HCT116 (cell line): ENCODE measurements around the gene SLC6A6. TPM values are rescaled to one million over a fixed set of nuclear protein-coding genes. Genes with fewer than 3 reads are reported as not detected.

ENCODE experiments used
- ATAC-seq: fragments of 200-7000 bp; cut with Tn5 transposase; 2 replicates; pipeline ENCODE4 v1.9.1; 2020; ENCODE audit warnings: mild to moderate bottlenecking, moderate library complexity
- BruUV-seq: library from RNA; stranded (reverse); fragments of 400-500 nt; replicated peaks from 2 replicates; lab custom pipeline; 2021; lab: Mats Ljungman, UMichigan
- CTCF ChIA-PET: fragments of 300-600 bp; sonication (Branson Sonifier 250); formaldehyde crosslinking; loops from one replicate; lab custom pipeline; 2021; ENCODE audit warnings: antibody characterized with exemption; lab: Charles Lee
- POLR2A ChIA-PET: fragments of 300-600, 350-600 bp; sonication (Branson Sonifier 250); formaldehyde crosslinking; loops from one replicate; lab custom pipeline; 2021; ENCODE audit warnings: antibody characterized with exemption; lab: Charles Lee
- RAD21 ChIA-PET, 2 experiments: fragments of 300-600 bp; sonication (Branson Sonifier 250); formaldehyde crosslinking; loops; one replicate each; lab custom pipeline; 2023; ENCODE audit warnings: low total read pairs in 2 of 2; ENCODE audit not compliant: uncharacterized antibody in 2 of 2, unreplicated experiment in 2 of 2, low non-redundant PET in 1 of 2; lab: Charles Lee
- DNase-seq: peaks from one replicate; pipeline ENCODE4 v3.0.0-alpha.2; 2010; ENCODE audit warnings: low read depth, low spot score
- H2AFZ ChIP-seq: fragments of 200-600 bp; shearing (Covaris generic), sonication (generic); 2 replicates; pipeline ENCODE4 v1.6.1; 2017; ENCODE audit warnings: low read depth, mixed run types, mixed read lengths, antibody characterized with exemption, low read length; ENCODE audit not compliant: poor library complexity, severe bottlenecking
- H3K27ac ChIP-seq: 2 replicates; pipeline ENCODE4 v1.5.1; 2012; ENCODE audit warnings: low read depth, low read length
- H3K27me3 ChIP-seq: fragments of 200-600 bp; sonication (generic); 2 replicates; pipeline ENCODE4 v1.6.1; 2016; ENCODE audit warnings: mixed run types, low read length, mixed read lengths; ENCODE audit not compliant: insufficient read depth
- H3K36me3 ChIP-seq, 2 experiments: fragments of 200-500 bp in 1 of 2; fragments of 200-600 bp in 1 of 2; sonication (Bioruptor generic) in 1 of 2; sonication (generic) in 1 of 2; 2 replicates each; pipeline versions ENCODE4 v1.5.1 to v1.6.1; 2014 to 2016; ENCODE audit warnings: low read length in 2 of 2, inconsistent platforms in 1 of 2, mixed read lengths in 1 of 2, mixed run types in 1 of 2; ENCODE audit not compliant: insufficient read depth in 2 of 2, control insufficient read depth in 1 of 2
- H3K4me1 ChIP-seq, 2 experiments: fragments of 200-600 bp in 1 of 2; sonication (generic) in 1 of 2; 2 replicates each; pipeline versions ENCODE4 v1.5.1 to v1.6.1; 2012 to 2017; ENCODE audit warnings: low read length in 2 of 2, inconsistent platforms in 1 of 2, mild to moderate bottlenecking in 1 of 2, mixed read lengths in 1 of 2, mixed run types in 1 of 2, moderate library complexity in 1 of 2; ENCODE audit not compliant: insufficient read depth in 2 of 2, control insufficient read depth in 1 of 2
- H3K4me2 ChIP-seq: fragments of 200-600 bp; sonication (generic); 2 replicates; pipeline ENCODE4 v1.6.1; 2017; ENCODE audit warnings: mixed run types, low read length, mixed read lengths
- H3K4me3 ChIP-seq, 2 experiments: fragments of 200-600 bp in 1 of 2; sonication (generic) in 1 of 2; replicated peaks in 1 of 2; 2 replicates each; pipeline ENCODE4 v1.5.1; 2011 to 2016; ENCODE audit warnings: low read length in 2 of 2, control low read depth in 1 of 2, low read depth in 1 of 2, mild to moderate bottlenecking in 1 of 2, mixed read lengths in 1 of 2, mixed run types in 1 of 2
- H3K79me2 ChIP-seq: fragments of 200-600 bp; sonication (generic); 2 replicates; pipeline ENCODE4 v1.6.1; 2017; ENCODE audit warnings: mild to moderate bottlenecking, mixed run types, low read length, moderate library complexity, mixed read lengths; ENCODE audit not compliant: insufficient read depth
- H3K9ac ChIP-seq: fragments of 200-600 bp; sonication (generic); 2 replicates; pipeline ENCODE4 v1.6.1; 2016; ENCODE audit warnings: low read length, mixed read lengths
- H3K9me2 ChIP-seq: fragments of 200-600 bp; sonication (generic), shearing (Covaris generic); 2 replicates; pipeline ENCODE4 v1.6.1; 2017; ENCODE audit warnings: mixed run types, mild to moderate bottlenecking, moderate library complexity; ENCODE audit not compliant: insufficient read depth
- H3K9me3 ChIP-seq, 2 experiments: fragments of 200-500 bp in 1 of 2; fragments of 200-600 bp in 1 of 2; sonication (Bioruptor generic) in 1 of 2; sonication (generic) in 1 of 2; 2 replicates each; pipeline ENCODE4 v1.6.1; 2014 to 2017; ENCODE audit warnings: low read length in 2 of 2, mixed read lengths in 2 of 2, inconsistent platforms in 1 of 2, low read depth in 1 of 2, mild to moderate bottlenecking in 1 of 2, mixed run types in 1 of 2, moderate library complexity in 1 of 2; ENCODE audit not compliant: control insufficient read depth in 1 of 2, insufficient read depth in 1 of 2
- H4K20me1 ChIP-seq: fragments of 200-600 bp; sonication (generic), shearing (Covaris generic); 2 replicates; pipeline ENCODE4 v1.6.1; 2017; ENCODE audit warnings: mixed run types, mild to moderate bottlenecking, moderate library complexity; ENCODE audit not compliant: insufficient read depth
- CBX3 ChIP-seq: IDR thresholded peaks from 2 replicates; pipeline ENCODE4 v1.6.1; 2012; ENCODE audit warnings: low read depth
- CTCF ChIP-seq, 3 experiments: fragments of 200-600 bp in 1 of 3; sonication (generic) in 1 of 3; IDR thresholded peaks in 2 of 3; conservative IDR thresholded peaks in 1 of 3; 2 replicates each; pipeline ENCODE4 v1.5.1; 2012 to 2017; ENCODE audit warnings: low read depth in 2 of 3, low read length in 2 of 3, antibody characterized with exemption in 1 of 3, borderline replicate concordance in 1 of 3, control low read depth in 1 of 3, mild to moderate bottlenecking in 1 of 3, mixed read lengths in 1 of 3, mixed run types in 1 of 3, moderate library complexity in 1 of 3; ENCODE audit not compliant: insufficient read depth in 1 of 3
- EZH2phosphoT487 ChIP-seq: fragments of 200-600 bp; IDR thresholded peaks from 2 replicates; pipeline ENCODE4 v1.6.1; 2018; ENCODE audit warnings: antibody characterized with exemption, borderline replicate concordance
- JUND ChIP-seq: IDR thresholded peaks from 2 replicates; pipeline ENCODE4 v1.6.1; 2012
- POLR2AphosphoS5 ChIP-seq: IDR thresholded peaks from 2 replicates; pipeline ENCODE4 v1.6.1; 2011; ENCODE audit warnings: mild to moderate bottlenecking, low read depth, low read length, moderate library complexity
- RAD21 ChIP-seq: IDR thresholded peaks from 2 replicates; pipeline ENCODE4 v1.6.1; 2012; ENCODE audit warnings: low read depth, mild to moderate bottlenecking
- REST ChIP-seq: IDR thresholded peaks from 2 replicates; pipeline ENCODE4 v1.6.1; 2012; ENCODE audit warnings: low read depth
- TCF7L2 ChIP-seq: IDR thresholded peaks from 2 replicates; pipeline ENCODE4 v1.7.0; 2011; ENCODE audit warnings: borderline replicate concordance, inconsistent platforms; ENCODE audit not compliant: insufficient read depth, insufficient read length; ENCODE audit errors: extremely low read depth
- ZFX ChIP-seq: fragments of 450-650 bp; IDR thresholded peaks from 2 replicates; pipeline ENCODE4 v1.6.1; 2017
- intact Hi-C: fragments of 100-400 bp; cut with micrococcal nuclease; formaldehyde crosslinking; loops from 2 replicates; pipeline ENCODE4 v1.10.0; 2022
- total RNA-seq: library from RNA; stranded (reverse); gene quantifications from one replicate; pipeline ENCODE4 v1.2.1, GENCODE V29; 2021; ENCODE audit not compliant: unreplicated experiment

SLC6A6 gene
- total RNA-seq, 1 experiment from 2014 or later, result 36.3 TPM

DNA sequence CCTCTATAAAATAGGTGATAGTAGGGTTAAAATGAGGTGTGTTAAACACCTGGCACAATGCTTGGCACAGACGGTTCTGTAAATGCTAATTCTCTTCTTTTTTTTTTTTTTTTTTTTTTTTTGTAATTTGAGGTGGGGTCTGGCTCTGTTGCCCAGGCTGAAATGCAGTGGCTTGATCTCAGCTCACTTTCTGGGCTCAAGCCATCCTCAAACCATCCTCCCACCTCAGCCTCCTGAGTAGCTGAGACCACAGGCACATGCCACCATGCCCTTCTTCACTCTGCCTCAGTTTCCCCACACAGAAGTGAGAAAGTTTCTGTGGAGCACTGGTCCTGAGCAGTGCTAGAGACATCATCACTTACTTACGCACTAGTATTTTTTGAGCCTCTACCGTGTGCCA, 57.4 kb downstream of the SLC6A6 start:
- no peaks in the 10 kb centered on the region for H3K27me3 ChIP-seq
- H3K9ac ChIP-seq, result no peak overlapping the region
- ChIA-PET RAD21 (no interaction called here), CTCF (interaction anchor here (0.7 kb wide), 1 partner anchor 199 kb away, joined by 3 read pairs; no protein-coding TSS in a partner anchor), POLR2A (no interaction called here)
- intact Hi-C loops, result loop anchor here (2.0 kb wide), 1 partner anchor 257 kb away; no protein-coding TSS in a partner anchor
- no peak overlapping the region for H2AFZ ChIP-seq
- H4K20me1 ChIP-seq, result no peaks in the 10 kb centered on the region
- no peaks in the 10 kb centered on the region for H3K79me2 ChIP-seq
- no TSS peak for BruUV-seq
- H3K9me2 ChIP-seq, result no peaks in the 10 kb centered on the region
- H3K4me2 ChIP-seq, result no peak overlapping the region
- H3K36me3 ChIP-seq, result peaks cover 14 to 27% of the 10 kb centered on the region in 2 experiments; a peak in 3 of 4 replicates
- H3K4me1 ChIP-seq, result no peaks in the 10 kb centered on the region
- no peak overlapping the region for H3K4me3 ChIP-seq
- no peak overlapping the region for H3K27ac ChIP-seq
- DNase-seq (no peak), ATAC-seq (no peak)
- TF ChIP-seq JUND (no peak), POLR2AphosphoS5 (no peak), CBX3 (no peak), RAD21 (no peak), TCF7L2 (no peak), ZFX (no peak), EZH2phosphoT487 (no peak), CTCF (IDR thresholded peaks at IDR 0.05 in 2 of 3, conservative IDR thresholded peaks at IDR 0.05 in 1 of 3; ENCODE audit: borderline replicate concordance in 1 of 3, insufficient read depth in 1 of 3, low read depth in 2 of 3, low read length in 2 of 3) (no peak), REST (no peak)
- H3K9me3 ChIP-seq, result no peaks in the 10 kb centered on the region
